Hepatocyte (in vitro differentiated cells): ENCODE results near the gene ACAP3. TPM values are rescaled to one million over a fixed set of nuclear protein-coding genes. Genes with fewer than 3 reads are reported as not detected.

Experiments
- DNase-seq: peaks from one replicate; pipeline ENCODE4 v3.0.0-alpha.2; 2016; ENCODE audit warnings: low spot score
- H2AFZ ChIP-seq: fragments of 200-600 bp; sonication (generic); 2 replicates; pipeline ENCODE4 v1.6.0; 2016; ENCODE audit warnings: antibody characterized with exemption, mild to moderate bottlenecking
- H3K27ac ChIP-seq: fragments of 200-600 bp; sonication (generic); 2 replicates; pipeline ENCODE4 v1.5.1; 2016; ENCODE audit warnings: mild to moderate bottlenecking
- H3K27me3 ChIP-seq: fragments of 200-600 bp; sonication (generic); 2 replicates; pipeline ENCODE4 v1.6.1; 2016
- H3K36me3 ChIP-seq: fragments of 200-600 bp; sonication (generic); replicated peaks from 2 replicates; pipeline ENCODE4 v1.5.1; 2016; ENCODE audit warnings: low read depth; ENCODE audit not compliant: insufficient read depth
- H3K4me1 ChIP-seq: fragments of 200-600 bp; sonication (generic); 2 replicates; pipeline ENCODE4 v1.5.1; 2016; ENCODE audit warnings: mild to moderate bottlenecking, moderate library complexity; ENCODE audit not compliant: insufficient read depth
- H3K4me2 ChIP-seq: fragments of 200-600 bp; sonication (generic); 2 replicates; pipeline ENCODE4 v1.6.0; 2016
- H3K4me3 ChIP-seq: fragments of 200-600 bp; sonication (generic); 2 replicates; pipeline ENCODE4 v1.5.1; 2016; ENCODE audit warnings: mild to moderate bottlenecking
- H3K79me2 ChIP-seq: fragments of 200-600 bp; sonication (generic); 2 replicates; pipeline ENCODE4 v1.6.0; 2017; ENCODE audit warnings: mild to moderate bottlenecking
- H3K9me2 ChIP-seq: fragments of 200-600 bp; sonication (generic); replicated peaks from 2 replicates; pipeline ENCODE4 v1.6.0; 2017; ENCODE audit warnings: mild to moderate bottlenecking; ENCODE audit not compliant: insufficient read depth
- H3K9me3 ChIP-seq: fragments of 200-600 bp; sonication (generic); 2 replicates; pipeline ENCODE4 v1.5.1; 2016; ENCODE audit warnings: low read depth, mild to moderate bottlenecking
- H4K20me1 ChIP-seq: fragments of 200-600 bp; sonication (generic); 2 replicates; pipeline ENCODE4 v1.6.0; 2016; ENCODE audit warnings: mild to moderate bottlenecking; ENCODE audit not compliant: insufficient read depth, poor library complexity, severe bottlenecking
- CTCF ChIP-seq: fragments of 200-600 bp; sonication (generic); IDR thresholded peaks from 2 replicates; pipeline ENCODE4 v1.5.1; 2016; ENCODE audit warnings: antibody characterized with exemption, mild to moderate bottlenecking; ENCODE audit not compliant: poor library complexity
- EZH2 ChIP-seq: fragments of 200-600 bp; sonication (generic); IDR thresholded peaks from 2 replicates; pipeline ENCODE4 v1.6.1; 2016; ENCODE audit warnings: antibody characterized with exemption, mild to moderate bottlenecking, borderline replicate concordance
- EZH2phosphoT487 ChIP-seq: fragments of 200-600 bp; sonication (generic); IDR thresholded peaks from one replicate; pipeline ENCODE4 v1.6.1; 2018; ENCODE audit warnings: antibody characterized with exemption, mild to moderate bottlenecking, low read depth, moderate library complexity; ENCODE audit not compliant: unreplicated experiment, severe bottlenecking
- WGBS: methylation state at CpG from one replicate; pipeline ENCODE4 v1.1.6; 2016; ENCODE audit warnings: low lambda C conversion rate; ENCODE audit errors: missing lambda C conversion rate; 5-methylcytosine and 5-hydroxymethylcytosine counted together
- polyA plus RNA-seq: library from polyadenylated mRNA; unstranded; fragments of >200 nt; fragmentation: Nextera tagmentation; extraction: Ambion mirVana; gene quantifications from 2 replicates; pipeline ENCODE4 v1.2.1, GENCODE V29; 2016
- total RNA-seq: library from RNA; depleted of rRNA; stranded (reverse); fragments of >200 nt; gene quantifications from 2 replicates; pipeline ENCODE4 v1.2.3, GENCODE V29; 2014

Gene ACAP3
- total and polyA plus RNA-seq, 2 experiments from 2014 or later, result 56.0 to 87.1 TPM

- Histone ChIP-seq H3K9me2 (no peaks in the 10 kb centered on the region), H3K79me2 (peaks cover 1% of the 10 kb centered on the region), H3K27ac (no peak overlapping the region), H2AFZ (no peak overlapping the region), H3K4me1 (no peaks in the 10 kb centered on the region), H3K9me3 (no peaks in the 10 kb centered on the region), H3K4me3 (no peak overlapping the region), H3K36me3 (no peaks in the 10 kb centered on the region), H4K20me1 (peaks cover 10% of the 10 kb centered on the region), H3K4me2 (no peak overlapping the region), H3K27me3 (no peaks in the 10 kb centered on the region)
- 98% methylated on average over 24 of the region's 31 CpGs for WGBS
- TF ChIP-seq EZH2 (no peak), CTCF (no peak), EZH2phosphoT487 (no peak)
- no peak for DNase-seq
Measured at GRCh38 chr1:1297802-1298424, 9.8 kb downstream of the ACAP3 start.

GRCh38 chr1:1296070-1297061 lies 11.4 kb downstream of the ACAP3 start:
- Histone ChIP-seq H3K27me3 (no peaks in the 10 kb centered on the region), H3K9me3 (no peaks in the 10 kb centered on the region)

GRCh38 chr1:1295154-1295923 lies 12.4 kb downstream of the ACAP3 start:
- H3K4me3 ChIP-seq, result no peak overlapping the region
- no peaks in the 10 kb centered on the region for H3K4me1 ChIP-seq
- WGBS, result 93% methylated on average over 32 of the region's 35 CpGs
- no peak overlapping the region for H3K27ac ChIP-seq
- H3K27me3 ChIP-seq, result no peaks in the 10 kb centered on the region
- no peaks in the 10 kb centered on the region for H3K79me2 ChIP-seq
- H3K36me3 ChIP-seq, result no peaks in the 10 kb centered on the region
- H3K9me2 ChIP-seq, result no peaks in the 10 kb centered on the region
- H3K9me3 ChIP-seq, result no peaks in the 10 kb centered on the region
- H2AFZ ChIP-seq, result no peak overlapping the region
- TF ChIP-seq EZH2phosphoT487 (no peak), CTCF (no peak), EZH2 (no peak)
- peaks cover 6% of the 10 kb centered on the region for H4K20me1 ChIP-seq
- no peak overlapping the region for H3K4me2 ChIP-seq
- DNase-seq, result no peak

More at GRCh38 chr1:1296070-1297061, 11.4 kb downstream of the ACAP3 start:
- H3K79me2 ChIP-seq, result no peaks in the 10 kb centered on the region
- peaks cover 6% of the 10 kb centered on the region for H4K20me1 ChIP-seq
- WGBS, result 97% methylated on average over 58 of the region's 62 CpGs
- TF ChIP-seq EZH2, result no peak
- no peak for TF ChIP-seq EZH2phosphoT487
- no peak for TF ChIP-seq CTCF
- no peak overlapping the region for H2AFZ ChIP-seq
- no peak overlapping the region for H3K4me2 ChIP-seq
- DNase-seq, result no peak
- H3K36me3 ChIP-seq, result no peaks in the 10 kb centered on the region
- no peak overlapping the region for H3K4me3 ChIP-seq
- H3K27ac ChIP-seq, result no peak overlapping the region
- H3K4me1 ChIP-seq, result no peaks in the 10 kb centered on the region
- H3K9me2 ChIP-seq, result no peaks in the 10 kb centered on the region
